Measurements from ENCODE around the gene TNNT1. TPM values are rescaled to one million over a fixed set of nuclear protein-coding genes. Genes with fewer than 3 reads are reported as not detected.

Gene TNNT1
- total RNA-seq, 2 donors from 2014 or later, result 8.5 to 87.9 TPM

DNA sequence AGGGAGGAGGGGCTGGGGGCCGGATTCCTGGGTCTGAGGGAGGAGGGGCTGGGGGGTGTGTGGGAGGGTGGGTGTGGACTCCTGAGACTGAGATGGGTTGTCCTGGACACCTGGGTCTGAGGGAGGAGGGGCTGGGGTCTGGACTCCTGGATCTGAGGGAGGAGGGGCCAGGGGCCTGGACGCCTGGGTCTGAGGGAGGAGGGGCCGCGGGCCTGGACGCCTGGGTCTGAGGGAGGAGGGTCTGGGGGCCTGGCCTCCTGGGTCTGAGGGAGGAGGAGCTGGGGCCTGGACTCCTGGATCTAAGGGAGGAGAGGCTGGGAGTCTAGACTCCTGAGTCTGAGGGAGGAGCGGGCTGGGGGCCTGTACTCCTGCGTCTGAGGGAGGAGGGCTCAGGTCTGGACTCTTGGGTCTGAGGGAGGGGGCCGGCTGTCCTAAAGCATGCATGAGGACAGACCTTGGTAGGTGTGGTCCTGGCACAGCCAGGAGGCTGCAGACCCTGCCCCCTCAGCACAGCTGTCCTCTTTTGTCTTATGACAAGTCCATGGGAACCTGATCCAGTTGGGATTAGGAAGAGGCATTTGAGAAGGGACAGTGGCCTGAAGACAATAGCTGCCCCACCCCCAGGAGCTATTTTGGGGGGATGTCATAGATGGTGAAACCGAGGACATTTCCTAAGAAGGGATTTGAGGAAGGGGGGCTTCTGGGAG lies 1.3 kb downstream of the TNNT1 start:
- peaks cover 29% of the 10 kb centered on the region for H3K27me3 ChIP-seq (replicated peaks; ENCODE audit: insufficient read depth)
- H3K4me1 ChIP-seq (replicated peaks), result peaks cover 4% of the 10 kb centered on the region
- TF ChIP-seq POLR2A (IDR thresholded peaks at IDR 0.05), result no peak
- TF ChIP-seq POLR2AphosphoS5 (IDR thresholded peaks at IDR 0.05), result no peak
- no peak for TF ChIP-seq CTCF (IDR thresholded peaks at IDR 0.05)
- no peak overlapping the region for H3K4me3 ChIP-seq
- 23% methylated on average over 8 of the region's 9 CpGs for WGBS
- H3K27ac ChIP-seq, result no peak overlapping the region
- no peaks in the 10 kb centered on the region for H3K9me3 ChIP-seq
- no peaks in the 10 kb centered on the region for H3K36me3 ChIP-seq
- no peak for DNase-seq (ENCODE audit: low spot score)
- intact Hi-C loops (cut with DNase I), result no loop called here

DNA sequence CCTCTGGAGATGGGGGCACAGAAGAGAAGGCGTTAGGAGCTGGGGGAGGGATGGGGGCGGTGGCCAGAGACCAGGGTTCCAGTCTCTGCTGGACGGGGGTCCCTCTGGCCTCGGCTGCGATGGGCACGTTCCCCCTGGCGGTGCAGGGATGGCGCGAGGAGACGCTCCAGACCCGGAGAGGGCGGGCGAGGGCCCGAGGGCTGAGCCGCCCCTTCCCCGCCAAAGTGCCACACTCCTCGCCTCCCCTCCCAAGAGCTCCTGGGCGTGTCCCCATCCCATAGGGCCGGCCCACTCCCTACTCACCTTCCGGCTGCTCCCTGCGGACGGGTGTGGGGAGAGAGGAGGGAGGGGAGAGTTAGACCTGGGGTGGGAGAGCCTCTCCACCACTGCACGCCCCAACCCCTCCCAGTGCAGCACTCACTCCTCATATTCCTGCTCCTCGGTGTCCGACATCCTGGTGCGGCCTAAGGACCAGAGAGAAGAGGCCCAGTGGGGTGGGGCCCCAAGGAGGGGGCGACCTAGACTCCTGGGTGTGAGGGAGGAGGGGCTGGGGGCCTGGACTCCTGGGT lies 2.2 kb downstream of the TNNT1 start:
- Histone ChIP-seq H3K27ac (no peak overlapping the region), H3K36me3 (no peaks in the 10 kb centered on the region), H3K4me3 (no peak overlapping the region), H3K9me3 (no peaks in the 10 kb centered on the region), H3K4me1 (replicated peaks) (peaks cover 4% of the 10 kb centered on the region), H3K27me3 (replicated peaks; ENCODE audit: insufficient read depth) (peaks cover 37% of the 10 kb centered on the region)
- DNase-seq (ENCODE audit: low spot score), result no peak
- 3% methylated on average over 24 of the region's 27 CpGs for WGBS
- intact Hi-C loops (cut with DNase I), result no loop called here
- TF ChIP-seq POLR2AphosphoS5 (IDR thresholded peaks at IDR 0.05) (no peak), CTCF (IDR thresholded peaks at IDR 0.05) (no peak), POLR2A (IDR thresholded peaks at IDR 0.05) (no peak)

DNA sequence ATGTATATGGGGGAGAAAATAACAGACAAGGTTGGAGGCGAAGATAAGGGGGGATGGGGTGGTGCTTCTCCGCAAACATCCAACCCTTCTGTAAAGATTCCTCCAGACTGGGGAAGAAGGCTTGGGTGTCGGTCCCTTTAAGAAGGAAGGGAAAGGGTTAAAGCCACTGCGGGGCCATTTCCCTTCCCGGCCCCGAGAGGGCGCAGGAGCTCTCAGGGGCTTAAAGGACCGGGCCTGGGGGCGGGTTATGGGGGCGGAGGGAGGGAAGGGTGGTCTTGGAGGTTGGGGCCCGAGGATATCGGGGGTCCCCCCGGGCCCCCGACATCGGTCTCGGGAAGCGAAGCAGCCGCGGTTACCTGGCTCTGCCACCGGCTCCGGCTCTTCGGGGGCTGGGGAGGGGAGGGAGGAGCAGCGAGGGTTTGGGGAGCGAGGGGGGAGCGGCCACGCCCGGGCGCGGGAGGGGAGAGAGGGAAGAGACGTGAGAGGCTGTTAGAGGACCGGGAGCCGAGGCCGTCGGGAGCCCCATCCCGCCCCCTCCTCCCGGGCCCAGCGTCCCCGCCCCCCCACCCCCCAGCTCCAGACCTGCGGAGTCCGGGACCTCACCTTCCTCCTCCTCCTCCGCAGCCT lies 2.8 kb downstream of the TNNT1 start:
- Histone ChIP-seq H3K4me3 (no peak overlapping the region), H3K27me3 (replicated peaks; ENCODE audit: insufficient read depth) (peaks cover 40% of the 10 kb centered on the region), H3K9me3 (no peaks in the 10 kb centered on the region), H3K36me3 (no peaks in the 10 kb centered on the region), H3K4me1 (replicated peaks) (peaks cover 4% of the 10 kb centered on the region), H3K27ac (no peak overlapping the region)
- intact Hi-C loops (cut with DNase I), result no loop called here
- TF ChIP-seq POLR2A (IDR thresholded peaks at IDR 0.05) (no peak), POLR2AphosphoS5 (IDR thresholded peaks at IDR 0.05) (no peak), CTCF (IDR thresholded peaks at IDR 0.05) (no peak)
- no peak for DNase-seq (ENCODE audit: low spot score)
- 2% methylated on average over 40 of the region's 41 CpGs for WGBS

DNA sequence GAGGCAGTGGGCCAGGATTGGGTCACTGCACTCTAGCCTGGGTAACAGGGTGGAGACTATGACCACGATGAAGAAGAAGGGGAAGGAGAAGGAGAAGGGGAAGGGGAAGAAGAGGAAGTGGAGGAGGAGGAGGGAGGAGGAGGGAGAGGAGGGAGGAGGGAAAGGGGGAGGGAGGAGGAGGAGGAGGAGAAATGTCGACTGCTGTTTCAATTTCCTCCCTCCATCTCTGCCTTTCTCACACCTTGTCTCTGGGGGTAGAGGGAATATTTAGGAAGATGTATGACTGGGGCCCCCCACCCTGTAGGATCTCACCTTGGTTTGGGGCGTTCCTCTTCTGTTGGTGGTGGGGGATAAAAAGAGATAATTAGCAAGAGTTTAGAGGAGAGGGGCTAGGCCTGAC lies 3.8 kb downstream of the TNNT1 start:
- Histone ChIP-seq H3K27me3 (replicated peaks; ENCODE audit: insufficient read depth) (peaks cover 40% of the 10 kb centered on the region), H3K36me3 (no peaks in the 10 kb centered on the region), H3K4me3 (no peak overlapping the region), H3K4me1 (replicated peaks) (peaks cover 4% of the 10 kb centered on the region), H3K27ac (no peak overlapping the region), H3K9me3 (no peaks in the 10 kb centered on the region)
- 32% methylated on average over 3 of the region's 3 CpGs for WGBS
- intact Hi-C loops (cut with DNase I), result no loop called here
- no peak for DNase-seq (ENCODE audit: low spot score)
- TF ChIP-seq CTCF (IDR thresholded peaks at IDR 0.05), result no peak

Data from prostate gland (tissue), 2 donors.